Measurements from ENCODE around the gene MCMBP. TPM values are rescaled to one million over a fixed set of nuclear protein-coding genes. Genes with fewer than 3 reads are reported as not detected.
A peak's percentile ranks its signal among the peaks of the same experiment; 100 is the strongest.

Gene MCMBP
- polyA plus RNA-seq, 2 of the 4 experiments (the other 2 are of a cell fraction), result 57.3 to 113 TPM

- TF ChIP-seq CBX8 (IDR thresholded peaks at IDR 0.05) (no peak), PBX3 (IDR thresholded peaks at IDR 0.05) (no peak), HEYL (CRISPR knock-in tag; IDR thresholded peaks at IDR 0.05) (no peak), RAD21 (conservative IDR thresholded peaks at IDR 0.05 in 1 of 2, IDR thresholded peaks at IDR 0.05 in 1 of 2) (no peak), CHD2 (IDR thresholded peaks at IDR 0.05; ENCODE audit: low read length, partially characterized antibody) (no peak), POLR2AphosphoS2 (conservative IDR thresholded peaks at IDR 0.05; ENCODE audit: low read length) (no peak), MYC (IDR thresholded peaks at IDR 0.05; ENCODE audit: borderline replicate concordance, low read length) (no peak), KDM1A (IDR thresholded peaks at IDR 0.05; ENCODE audit: low read depth) (no peak), HOXB13 (CRISPR knock-in tag; IDR thresholded peaks at IDR 0.05; ENCODE audit: low read depth) (no peak)
These were observed 11.6 kb downstream of the MCMBP start (continued) for GRCh38 chr10:119860866-119861607.

- peak in 1 of 2 experiments; percentile 63; a peak in 3 of 6 replicates for ATAC-seq
- Histone ChIP-seq H3K4me2 (0 out of 3 replicates have a peak overlapping the region, but pooled peaks have one; percentile 11), H3K9me3 (no peaks in the 10 kb centered on the region), H3K4me1 (peaks cover 15% of the 10 kb centered on the region), H3K27ac (no peak overlapping the region), H3K4me3 (no peak overlapping the region)
- CTCF ChIA-PET, result interaction anchor here (0.6 to 7.2 kb wide), 62 partner anchors 8 to 662 kb away, joined by 3 to 102 read pairs (median 4); partner anchors contain the start of genes INPP5F, MCMBP, SEC23IP and TIAL1
- peak; percentile 73 for FAIRE-seq
- POLR2A ChIA-PET, result interaction anchor here (1.4 kb wide), 1 partner anchor 13 kb away, joined by 5 read pairs; the partner anchor contains the start of gene MCMBP
- 31% methylated on average over 1 of the region's 1 CpG for WGBS (ENCODE audit: missing lambda C conversion rate)
- peak; percentile 24 to 47 for DNase-seq (ENCODE audit: low read depth in 1 of 2, low spot score in 1 of 2)
- TF ChIP-seq RAD21 (conservative IDR thresholded peaks at IDR 0.05 in 1 of 2, IDR thresholded peaks at IDR 0.05 in 1 of 2), result peak; percentile 68 to 75
- TF ChIP-seq CTCF (IDR thresholded peaks at IDR 0.05), result peak; percentile 80
- TF ChIP-seq KDM5A (IDR thresholded peaks at IDR 0.05), result no peak
- TF ChIP-seq CHD2 (IDR thresholded peaks at IDR 0.05; ENCODE audit: low read length, partially characterized antibody), result no peak
- TF ChIP-seq SMC3 (IDR thresholded peaks at IDR 0.05), result peak; percentile 61
- TF ChIP-seq HDAC2 (IDR thresholded peaks at IDR 0.05), result no peak
- peak; percentile 84 for TF ChIP-seq MAFK (IDR thresholded peaks at IDR 0.05; ENCODE audit: partially characterized antibody)
- no peak for TF ChIP-seq ELK1 (IDR thresholded peaks at IDR 0.05; ENCODE audit: low read depth, low read length)
These were observed 13.0 kb downstream of the MCMBP start for GRCh38 chr10:119859420-119860258.

- ChIA-PET POLR2A (no interaction called here), CTCF (interaction anchor here (1.3 to 7.2 kb wide), 10 partner anchors 9 to 660 kb away, joined by 3 to 102 read pairs (median 12); partner anchors contain the start of gene MCMBP)
These were observed 14.6 kb downstream of the MCMBP start for GRCh38 chr10:119858063-119858462.

More at GRCh38 chr10:119858063-119858462, 14.6 kb downstream of the MCMBP start:
- peaks cover 15% of the 10 kb centered on the region for H3K4me1 ChIP-seq
- 53% methylated on average over 1 of the region's 1 CpG for WGBS (ENCODE audit: missing lambda C conversion rate)
- H3K9me3 ChIP-seq, result no peaks in the 10 kb centered on the region
- TF ChIP-seq SMC3 (IDR thresholded peaks at IDR 0.05) (no peak), ZSCAN20 (CRISPR knock-in tag; IDR thresholded peaks at IDR 0.05) (no peak), ZFP36 (IDR thresholded peaks at IDR 0.05; ENCODE audit: borderline replicate concordance, partially characterized antibody) (no peak), CHD4 (IDR thresholded peaks at IDR 0.05; ENCODE audit: borderline replicate concordance) (no peak), TP53 (CRISPR knock-in tag; IDR thresholded peaks at IDR 0.05) (no peak)
- FAIRE-seq (no peak), DNase-seq (ENCODE audit: low read depth in 1 of 2, low spot score in 1 of 2) (no peak), ATAC-seq (no peak)
- no peak overlapping the region for H3K4me3 ChIP-seq
- no peak overlapping the region for H3K4me2 ChIP-seq
- H3K27ac ChIP-seq, result no peak overlapping the region
